T-helper 9 cell (primary cell): Measurements from ENCODE around the gene ELL2.

Source experiments
- DNase-seq: peaks from one replicate; pipeline ENCODE4 v3.0.0-alpha.2; 2020

The ELL2 gene

DNA sequence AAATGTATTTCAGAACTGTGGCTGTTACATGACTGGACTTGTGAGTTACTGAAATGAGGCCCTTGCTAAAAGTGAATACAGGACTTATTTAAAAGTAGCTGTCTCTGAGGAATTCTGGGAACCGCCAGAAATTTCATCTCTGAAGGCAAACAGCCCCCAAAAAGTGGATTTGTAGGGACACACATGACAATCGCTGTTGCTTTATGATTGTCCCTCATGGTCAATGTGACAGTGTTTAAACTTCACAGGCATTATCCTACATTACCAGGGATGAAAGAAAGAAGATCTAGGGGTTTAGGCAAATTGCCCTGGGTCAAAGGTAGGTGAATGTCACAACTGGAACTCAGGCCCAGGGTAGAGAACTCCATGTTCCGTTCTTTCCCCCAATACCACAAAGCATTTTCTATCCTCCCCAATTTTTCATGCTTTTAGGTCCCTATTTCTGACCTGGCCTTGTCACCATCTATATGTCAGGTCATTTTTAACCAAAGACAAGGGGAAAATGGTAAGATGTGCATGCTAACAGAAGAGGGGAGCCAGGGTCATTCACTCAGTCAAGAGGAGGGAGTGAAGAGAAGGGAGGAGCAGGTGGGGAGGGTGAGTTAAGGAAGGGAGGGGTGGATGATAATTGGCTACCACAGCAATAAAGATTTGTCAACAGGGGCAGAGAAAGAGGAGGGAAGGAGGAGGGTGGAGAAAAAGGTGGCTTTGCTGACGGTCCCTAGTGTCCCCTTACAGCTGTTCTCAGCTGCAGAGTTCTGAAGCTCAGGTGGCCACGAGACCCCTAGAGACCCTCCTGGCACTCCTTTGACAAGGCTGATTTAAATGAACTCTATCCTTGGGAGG is 81.3 kb downstream of the ELL2 start:
- no peak for DNase-seq

DNA sequence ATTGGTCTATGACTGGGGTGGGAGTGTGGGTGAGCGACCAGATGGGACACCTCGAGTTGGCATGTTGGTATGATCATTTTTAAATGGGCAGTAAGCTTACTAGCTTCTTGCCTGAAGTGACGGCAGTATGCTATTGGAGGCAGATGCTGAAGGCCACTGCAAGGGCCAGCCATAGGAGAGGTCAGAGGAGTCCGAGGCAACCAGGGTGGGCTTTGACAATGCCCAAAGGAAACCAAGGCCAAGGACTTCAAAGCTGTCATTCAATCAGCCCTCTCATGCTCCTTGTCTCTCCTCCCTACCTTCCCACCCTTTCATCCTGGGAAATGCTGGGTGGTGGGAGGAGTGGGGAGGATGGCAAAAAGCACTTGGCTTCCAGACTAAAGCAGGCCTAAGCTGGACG is 82.0 kb downstream of the ELL2 start:
- DNase-seq: no peak

DNA sequence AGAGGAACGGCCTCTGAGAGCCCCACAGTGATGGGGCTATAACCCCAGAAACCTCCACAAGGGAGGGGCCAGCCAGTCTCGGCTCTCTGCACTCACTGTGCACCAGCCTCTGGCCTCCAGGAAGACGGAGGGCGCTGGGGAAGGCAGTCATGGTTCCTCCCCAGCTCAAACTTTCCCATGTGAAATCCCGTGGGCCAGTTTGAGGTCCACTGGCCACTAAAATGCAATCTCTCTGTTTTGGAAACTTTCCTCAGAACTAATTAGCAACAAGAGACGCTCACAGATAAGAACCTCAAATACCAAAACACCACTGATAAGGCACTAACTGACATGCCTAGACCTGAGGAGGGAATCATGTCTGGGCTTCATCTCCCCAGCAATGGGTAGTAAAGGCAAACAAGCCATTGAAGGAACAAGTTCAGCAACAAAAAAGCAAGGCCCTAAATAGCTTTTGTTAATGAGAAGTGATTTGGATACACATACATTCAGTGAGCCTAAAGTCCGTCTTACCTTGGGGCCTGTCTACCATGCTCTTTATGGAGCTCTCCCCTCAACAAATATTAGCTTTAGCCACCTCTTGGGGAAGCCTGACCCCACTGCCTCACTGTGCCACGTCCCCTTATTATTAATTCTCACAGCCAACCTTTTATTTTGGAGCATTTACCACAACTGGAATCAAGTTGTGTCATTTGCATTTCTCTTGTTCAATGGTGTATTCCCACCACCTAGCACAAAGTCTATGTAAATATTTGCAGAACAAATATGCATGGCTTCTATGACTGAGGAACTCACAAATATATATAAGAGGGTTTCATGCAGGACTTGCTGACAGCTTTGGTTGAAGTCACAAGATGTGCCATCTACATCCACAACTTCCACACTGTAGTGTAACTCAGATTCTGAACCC is 83.0 kb downstream of the ELL2 start:
- no peak for DNase-seq

- no peak for DNase-seq
These were observed 84.9 kb downstream of the ELL2 start for GRCh38 chr5:95876782-95877181.

DNA sequence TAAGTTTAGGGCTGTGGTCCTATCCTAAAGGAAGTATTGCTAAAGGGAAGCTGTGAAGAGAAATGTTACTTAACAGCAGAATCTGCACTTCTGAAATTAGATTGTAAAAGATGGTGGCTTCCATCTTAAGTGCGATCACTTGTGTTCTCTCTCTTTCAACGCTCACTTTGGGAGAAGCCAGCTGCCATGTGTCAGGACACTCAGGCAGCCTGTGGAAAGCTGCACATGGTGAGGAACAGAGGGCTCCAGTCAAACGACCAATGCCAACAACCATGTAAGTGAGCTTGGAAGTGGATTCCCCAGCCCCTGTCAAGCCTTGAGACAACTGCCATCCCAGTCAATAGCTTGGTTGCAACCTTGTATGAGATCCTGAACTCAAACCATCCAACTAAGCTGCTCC is 87.4 kb downstream of the ELL2 start:
- DNase-seq: no peak

DNA sequence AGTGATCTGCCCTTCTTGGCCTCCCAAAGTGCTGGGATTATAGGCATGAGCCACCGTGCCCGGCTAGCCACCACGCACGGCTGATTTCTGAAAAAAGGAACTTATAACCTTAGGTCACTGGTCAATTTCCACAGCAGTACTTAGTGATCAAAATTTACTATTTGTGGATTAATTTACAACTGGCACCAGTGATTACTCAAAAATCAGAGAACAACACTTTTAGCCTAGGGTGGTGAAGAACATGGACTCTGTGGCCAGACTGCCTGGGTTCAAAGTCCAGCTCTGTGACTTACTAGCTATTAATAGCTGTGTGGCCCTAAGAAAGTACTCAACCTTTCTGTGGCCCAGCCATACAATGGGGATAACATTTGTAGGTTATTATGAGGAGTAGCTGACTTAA is 88.3 kb downstream of the ELL2 start:
- no peak for DNase-seq

GRCh38 chr5:95872346-95873268 is 89.0 kb downstream of the ELL2 start:
- DNase-seq: no peak

DNA sequence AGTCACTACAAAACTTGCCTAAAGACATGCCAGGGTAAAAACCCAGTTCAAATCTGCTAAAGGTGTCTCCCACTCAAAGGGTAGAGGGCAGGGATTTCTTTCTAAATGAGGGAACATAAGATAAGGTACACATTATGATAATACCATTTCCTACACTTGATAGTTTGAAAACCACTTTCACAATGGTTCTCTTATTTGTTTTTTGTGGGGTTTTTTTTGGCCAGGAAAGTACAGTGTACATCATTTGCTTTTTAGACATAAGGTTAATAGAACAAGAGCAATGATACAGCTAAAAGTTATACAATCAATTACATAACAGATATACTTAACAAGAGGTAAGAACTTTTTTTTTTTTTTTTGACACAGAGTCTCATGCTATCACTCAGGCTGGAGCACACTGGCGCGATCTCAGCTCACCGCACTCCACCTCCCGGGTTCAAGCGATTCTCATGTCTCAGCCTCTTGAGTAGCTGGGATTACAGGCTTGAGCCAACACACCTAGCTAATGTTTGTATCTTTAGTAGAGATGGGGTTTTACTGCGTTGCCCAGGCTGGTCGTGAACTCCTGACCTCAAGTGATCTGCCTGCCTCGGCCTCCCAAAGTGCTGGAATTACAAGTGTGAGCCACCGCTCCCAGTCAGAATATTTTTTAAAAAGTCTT is 90.4 kb downstream of the ELL2 start:
- no peak for DNase-seq

DNA sequence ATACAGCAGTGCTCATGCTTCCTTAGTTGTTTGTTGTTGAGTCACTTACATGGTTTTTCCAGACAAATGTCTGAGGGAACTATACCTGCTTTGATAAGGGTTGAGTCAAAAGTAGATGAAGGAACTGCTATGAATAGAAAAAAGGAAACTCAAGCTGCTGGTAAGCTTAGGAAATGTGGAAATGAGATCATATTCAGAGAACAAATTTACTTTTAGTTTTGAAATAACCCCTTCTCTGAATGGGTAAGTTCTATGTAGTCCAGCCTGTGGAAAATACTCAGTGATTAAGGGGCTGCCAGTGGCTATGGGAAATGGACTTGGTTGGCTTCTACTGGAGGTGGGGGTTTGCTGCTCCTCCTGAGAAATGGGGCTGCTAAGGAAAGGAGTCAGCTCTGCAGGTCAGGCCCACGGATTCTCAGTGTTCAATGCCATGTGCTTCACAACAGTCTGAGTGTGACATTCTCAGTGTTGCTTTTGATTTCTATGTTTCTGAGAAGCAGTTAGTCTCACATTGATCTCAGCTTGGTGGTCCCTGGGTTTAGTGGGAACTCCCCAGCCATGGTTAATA is 91.5 kb downstream of the ELL2 start:
- DNase-seq: no peak

DNA sequence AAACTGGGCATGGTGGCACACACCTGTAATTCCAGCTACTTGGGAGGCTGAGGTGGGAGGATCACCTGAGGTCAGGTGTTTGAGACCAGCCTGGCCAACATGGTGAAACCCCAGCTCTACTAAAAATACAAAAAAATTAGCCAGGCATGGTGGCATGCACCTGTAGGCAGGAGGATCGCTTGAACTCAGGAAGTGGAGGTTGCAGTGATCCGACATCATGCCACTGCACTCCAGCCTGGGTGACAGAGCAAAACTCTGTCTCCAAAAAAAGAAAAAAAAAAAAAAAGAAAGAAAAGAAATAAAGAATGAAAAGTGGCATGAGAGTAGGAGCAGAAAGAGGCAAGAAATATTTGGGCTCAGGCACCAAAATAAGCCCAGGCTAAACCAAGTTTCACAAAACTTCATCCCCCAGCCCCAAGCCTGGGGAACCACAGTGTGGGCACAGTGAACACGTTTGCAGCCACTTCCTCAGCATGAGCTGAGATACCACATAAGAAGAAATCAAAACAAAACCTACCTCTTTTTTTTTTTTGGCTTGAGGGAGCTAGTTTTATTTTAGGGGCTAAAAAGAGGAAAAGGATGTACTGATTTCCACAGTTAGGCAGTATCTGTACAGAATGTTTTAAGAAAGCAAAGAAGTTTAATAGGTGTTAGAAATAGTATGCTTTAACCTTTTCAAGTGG is 92.3 kb downstream of the ELL2 start:
- DNase-seq: peak; percentile 36

- DNase-seq: no peak
These were observed 93.5 kb downstream of the ELL2 start for GRCh38 chr5:95868136-95868535.

- no peak for DNase-seq
These were observed 95.1 kb downstream of the ELL2 start for GRCh38 chr5:95866435-95867040.

- DNase-seq: no peak
These were observed 96.6 kb downstream of the ELL2 start for GRCh38 chr5:95864944-95865504.

- no peak for DNase-seq
These were observed 97.2 kb downstream of the ELL2 start for GRCh38 chr5:95864456-95864855.

- no peak for DNase-seq
These were observed 98.3 kb downstream of the ELL2 start for GRCh38 chr5:95863383-95863757.

DNA sequence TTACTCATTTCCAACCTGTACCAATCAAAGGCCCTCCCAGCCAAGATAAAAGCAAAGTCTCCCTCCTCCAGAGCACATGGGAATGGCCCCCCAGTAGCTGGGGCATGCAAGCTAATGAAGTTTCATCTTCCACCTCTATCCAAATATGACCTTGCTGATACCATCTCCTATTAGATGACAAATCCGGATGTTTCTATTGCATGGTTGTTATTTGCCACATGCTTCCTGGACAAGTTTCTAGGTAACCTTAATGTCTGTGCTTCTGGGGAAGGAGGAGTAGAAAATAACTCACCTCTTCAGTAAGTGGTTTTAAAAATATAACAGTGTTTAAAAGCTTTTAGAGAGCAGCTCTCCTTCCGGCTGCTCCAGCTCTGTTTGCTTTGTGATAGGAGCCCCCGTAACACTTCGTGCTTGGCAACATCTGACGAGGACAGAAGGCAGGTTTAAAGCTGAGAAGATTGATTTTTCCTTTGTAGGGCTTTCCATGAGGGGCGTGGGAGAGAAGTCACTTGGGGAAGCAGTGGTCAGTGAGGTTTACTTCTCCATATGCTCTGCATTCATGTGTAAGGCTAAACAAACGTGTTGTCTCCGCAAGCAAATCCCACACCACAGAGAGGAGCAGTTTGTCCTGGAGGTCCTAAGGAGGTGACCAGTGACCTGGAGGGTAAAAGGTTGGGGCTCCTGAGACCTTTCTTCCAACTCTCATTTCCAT is 98.8 kb downstream of the ELL2 start:
- DNase-seq: no peak

DNA sequence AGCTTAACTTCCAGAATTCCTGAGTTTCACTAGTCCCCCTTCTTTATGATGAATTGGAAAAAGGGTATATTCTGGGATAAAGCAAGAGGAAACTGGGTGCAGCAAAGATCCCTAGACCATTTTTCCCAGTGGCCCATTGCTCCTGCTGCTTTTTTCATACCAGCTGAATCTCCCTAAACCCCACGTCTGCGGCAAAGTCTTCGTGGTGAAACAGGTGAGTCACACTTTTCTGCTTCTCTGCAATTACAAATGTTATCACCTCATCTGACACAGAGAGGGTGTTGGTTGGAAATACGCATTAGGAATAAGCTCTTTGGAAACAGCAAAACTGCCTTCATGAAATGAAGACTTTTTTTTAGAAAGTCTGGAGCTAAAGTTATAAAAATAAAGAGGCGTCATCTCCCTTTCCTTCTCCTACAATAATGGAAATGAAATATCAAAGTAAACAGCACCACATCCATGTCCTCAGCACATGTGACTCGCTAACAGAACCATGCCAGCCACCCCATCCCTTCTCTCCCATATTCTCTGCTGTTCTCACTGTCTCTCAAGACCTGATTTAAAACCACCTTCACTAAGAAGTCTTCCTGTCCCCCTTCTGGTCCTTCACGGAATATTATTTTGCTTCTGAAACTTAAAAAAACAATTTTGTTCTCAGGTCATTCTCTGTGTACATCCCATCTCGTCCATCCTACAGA is 99.6 kb downstream of the ELL2 start:
- DNase-seq: no peak

GRCh38 chr5:95861221-95861863 is 100.3 kb downstream of the ELL2 start:
- no peak for DNase-seq

- no peak for DNase-seq
These were observed 102.0 kb downstream of the ELL2 start for GRCh38 chr5:95859661-95860060.
